MCF 10A (cell line): ENCODE results near the gene CRADD. TPM values are rescaled to one million over a fixed set of nuclear protein-coding genes. Genes with fewer than 3 reads are reported as not detected.

Source experiments
- BruUV-seq: library from RNA; stranded (reverse); fragments of 400-500 nt; replicated peaks from 2 replicates; lab custom pipeline; 2021; lab: Mats Ljungman, UMichigan
- CTCF ChIA-PET: fragments of 300-600 bp; sonication (Branson Sonifier 250); formaldehyde crosslinking; extraction: SDS; loops from one replicate; lab custom pipeline; 2021; ENCODE audit warnings: antibody characterized with exemption, inconsistent platforms; lab: Yijun Ruan, JAX
- POLR2A ChIA-PET: fragments of 300-600, 350-650 bp; sonication (Branson Sonifier 250); formaldehyde crosslinking; extraction: SDS; loops from one replicate; lab custom pipeline; 2020; ENCODE audit warnings: antibody characterized with exemption, inconsistent platforms; lab: Yijun Ruan, JAX
- DNase-seq: peaks from one replicate; pipeline ENCODE4 v3.0.0-alpha.2; 2018; ENCODE audit not compliant: unreplicated experiment
- H3K27ac Mint-ChIP-seq: one replicate; pipeline ENCODE4 v1.8.0; 2022; ENCODE audit warnings: mild to moderate bottlenecking, low read depth, mixed read lengths; ENCODE audit not compliant: unreplicated experiment
- H3K27me3 Mint-ChIP-seq: one replicate; pipeline ENCODE4 v1.8.0; 2022; ENCODE audit warnings: mixed read lengths; ENCODE audit not compliant: insufficient read depth, unreplicated experiment
- H3K36me3 Mint-ChIP-seq: one replicate; pipeline ENCODE4 v1.8.0; 2022; ENCODE audit warnings: mild to moderate bottlenecking, moderate library complexity, mixed read lengths; ENCODE audit not compliant: insufficient read depth, unreplicated experiment
- H3K4me1 Mint-ChIP-seq: one replicate; pipeline ENCODE4 v1.8.0; 2022; ENCODE audit warnings: mixed read lengths; ENCODE audit not compliant: insufficient read depth, unreplicated experiment
- H3K4me3 Mint-ChIP-seq: one replicate; pipeline ENCODE4 v1.8.0; 2022; ENCODE audit warnings: mild to moderate bottlenecking, moderate library complexity, mixed read lengths; ENCODE audit not compliant: unreplicated experiment
- H3K9me3 Mint-ChIP-seq: one replicate; pipeline ENCODE4 v1.8.0; 2022; ENCODE audit warnings: mixed read lengths; ENCODE audit not compliant: unreplicated experiment
- intact Hi-C: fragments of 100-400 bp; cut with micrococcal nuclease; formaldehyde crosslinking; loops from 2 replicates; pipeline ENCODE4 v1.14.1; 2022
- total RNA-seq: library from RNA; stranded (reverse); gene quantifications from 2 replicates; pipeline ENCODE4 v1.2.3, GENCODE V29; 2022
- TF ChIP-seq, protein P1 (sequence below): fragments of 200-600 bp; IDR thresholded peaks from one replicate; pipeline ENCODE4 v1.8.0; 2022; ENCODE audit warnings: antibody characterized with exemption, mild to moderate bottlenecking; ENCODE audit not compliant: unreplicated experiment

Gene CRADD
- total RNA-seq, 1 experiment from 2014 or later = 15.4 TPM

DNA sequence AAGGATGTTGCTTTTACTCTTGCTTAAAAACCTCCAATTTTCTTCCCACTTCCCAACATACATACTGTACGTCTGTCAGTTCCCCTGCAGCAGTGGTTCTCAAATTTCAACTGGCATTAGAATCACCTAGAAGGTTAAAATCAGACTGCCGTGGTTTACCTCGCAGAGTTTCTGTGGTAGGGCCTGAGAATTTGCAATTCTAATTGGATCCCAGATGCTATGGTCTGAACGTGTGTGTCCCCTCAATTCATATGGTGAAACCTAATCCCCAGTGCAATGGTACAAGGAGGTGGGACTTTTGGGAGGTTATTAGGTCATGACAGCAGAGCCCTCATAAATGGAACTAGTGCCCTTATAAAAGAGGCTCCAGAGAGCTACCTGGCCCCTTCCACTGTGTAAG, 226.9 kb downstream of the CRADD start:
- ChIA-PET CTCF (interaction anchor here (1.3 kb wide), 1 partner anchor 12 kb away, joined by 4 read pairs; no protein-coding TSS in a partner anchor), POLR2A (interaction anchor here (0.7 kb wide), 1 partner anchor 1311 kb away, joined by 3 read pairs; no protein-coding TSS in a partner anchor)
- BruUV-seq = no TSS peak
- Mint-ChIP-seq H3K36me3 (no peaks in the 10 kb centered on the region), H3K27ac (no peak overlapping the region), H3K4me3 (no peak overlapping the region), H3K9me3 (no peaks in the 10 kb centered on the region), H3K4me1 (peaks cover 15% of the 10 kb centered on the region), H3K27me3 (no peaks in the 10 kb centered on the region)
- TF ChIP-seq, protein P1, sequence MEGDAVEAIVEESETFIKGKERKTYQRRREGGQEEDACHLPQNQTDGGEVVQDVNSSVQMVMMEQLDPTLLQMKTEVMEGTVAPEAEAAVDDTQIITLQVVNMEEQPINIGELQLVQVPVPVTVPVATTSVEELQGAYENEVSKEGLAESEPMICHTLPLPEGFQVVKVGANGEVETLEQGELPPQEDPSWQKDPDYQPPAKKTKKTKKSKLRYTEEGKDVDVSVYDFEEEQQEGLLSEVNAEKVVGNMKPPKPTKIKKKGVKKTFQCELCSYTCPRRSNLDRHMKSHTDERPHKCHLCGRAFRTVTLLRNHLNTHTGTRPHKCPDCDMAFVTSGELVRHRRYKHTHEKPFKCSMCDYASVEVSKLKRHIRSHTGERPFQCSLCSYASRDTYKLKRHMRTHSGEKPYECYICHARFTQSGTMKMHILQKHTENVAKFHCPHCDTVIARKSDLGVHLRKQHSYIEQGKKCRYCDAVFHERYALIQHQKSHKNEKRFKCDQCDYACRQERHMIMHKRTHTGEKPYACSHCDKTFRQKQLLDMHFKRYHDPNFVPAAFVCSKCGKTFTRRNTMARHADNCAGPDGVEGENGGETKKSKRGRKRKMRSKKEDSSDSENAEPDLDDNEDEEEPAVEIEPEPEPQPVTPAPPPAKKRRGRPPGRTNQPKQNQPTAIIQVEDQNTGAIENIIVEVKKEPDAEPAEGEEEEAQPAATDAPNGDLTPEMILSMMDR = no peak
- intact Hi-C loops = no loop called here
- DNase-seq = no peak

DNA sequence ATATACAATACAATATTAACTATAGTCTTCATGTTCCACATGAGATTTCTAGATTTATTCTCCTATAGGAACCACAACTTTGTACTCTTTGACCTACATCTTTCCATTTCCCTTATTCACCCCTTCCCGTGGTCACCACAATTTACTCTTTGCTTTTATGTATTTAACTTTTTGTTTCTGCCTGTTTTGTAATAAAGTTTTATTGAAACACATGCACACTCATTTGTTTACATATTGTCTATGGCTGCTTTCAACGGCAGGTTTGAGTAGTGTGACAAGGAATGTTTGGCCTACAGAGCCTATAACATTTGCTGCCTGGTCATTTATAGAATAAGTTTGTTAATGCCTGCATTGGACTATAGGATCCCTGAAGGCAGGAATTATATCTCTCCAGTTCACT, 231.1 kb downstream of the CRADD start:
- H3K4me3 Mint-ChIP-seq = no peak overlapping the region
- ChIA-PET CTCF (interaction anchor here (0.6 kb wide), 1 partner anchor 13 kb away, joined by 5 read pairs; no protein-coding TSS in a partner anchor), POLR2A (interaction anchor here (0.7 kb wide), 1 partner anchor 27 kb away, joined by 3 read pairs; no protein-coding TSS in a partner anchor)
- H3K27me3 Mint-ChIP-seq = no peaks in the 10 kb centered on the region
- H3K4me1 Mint-ChIP-seq = peaks cover 17% of the 10 kb centered on the region
- no peaks in the 10 kb centered on the region for H3K36me3 Mint-ChIP-seq
- BruUV-seq = no TSS peak
- TF ChIP-seq, protein P1 = no peak
- H3K27ac Mint-ChIP-seq = peak overlapping the region; percentile 16
- no peaks in the 10 kb centered on the region for H3K9me3 Mint-ChIP-seq
- no peak for DNase-seq
- intact Hi-C loops = no loop called here

DNA sequence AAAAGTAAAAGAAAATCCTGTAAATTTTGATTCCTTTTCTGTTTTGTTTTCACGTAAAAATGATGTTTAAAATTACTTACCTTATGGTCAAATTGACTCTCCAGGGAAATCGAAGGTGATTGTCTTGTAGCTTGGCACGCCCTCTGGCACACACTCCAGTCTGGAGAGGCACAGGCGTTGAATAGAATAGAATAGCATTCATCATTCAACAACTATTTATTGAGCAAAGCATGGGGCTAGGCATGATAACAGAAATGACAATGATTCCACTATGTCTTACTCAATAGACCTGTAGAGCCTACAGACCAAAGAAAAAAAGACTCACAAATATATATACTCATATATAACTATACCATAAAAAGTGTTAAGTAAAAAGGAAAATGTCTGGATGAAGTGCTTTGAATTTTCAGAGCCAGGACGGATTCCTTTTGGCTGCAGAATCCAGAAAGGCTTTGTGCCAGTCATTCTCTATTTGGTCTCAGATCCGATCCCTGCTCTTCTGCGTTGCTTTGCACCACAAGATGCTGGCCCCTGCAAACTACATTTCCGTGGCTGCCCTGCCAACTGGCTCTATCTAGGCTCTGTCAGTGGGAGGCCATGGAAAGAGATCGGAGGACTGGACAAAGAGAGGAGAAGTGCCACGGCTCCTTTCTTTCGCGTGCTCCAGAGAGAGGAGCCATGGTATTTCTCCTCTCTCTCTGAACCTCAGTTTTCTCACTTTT, 231.8 kb downstream of the CRADD start:
- H3K4me1 Mint-ChIP-seq = peaks cover 11% of the 10 kb centered on the region
- H3K27me3 Mint-ChIP-seq = no peaks in the 10 kb centered on the region
- BruUV-seq = no TSS peak
- peak; percentile 59 for DNase-seq
- POLR2A ChIA-PET = interaction anchor here (0.7 kb wide), 1 partner anchor 28 kb away, joined by 3 read pairs; no protein-coding TSS in a partner anchor
- H3K27ac Mint-ChIP-seq = peak overlapping the region; percentile 16
- H3K4me3 Mint-ChIP-seq = no peak overlapping the region
- H3K9me3 Mint-ChIP-seq = no peaks in the 10 kb centered on the region
- CTCF ChIA-PET = interaction anchor here (0.6 kb wide), 1 partner anchor 14 kb away, joined by 5 read pairs; no protein-coding TSS in a partner anchor
- H3K36me3 Mint-ChIP-seq = no peaks in the 10 kb centered on the region
- intact Hi-C loops = no loop called here
- TF ChIP-seq, protein P1 = no peak

DNA sequence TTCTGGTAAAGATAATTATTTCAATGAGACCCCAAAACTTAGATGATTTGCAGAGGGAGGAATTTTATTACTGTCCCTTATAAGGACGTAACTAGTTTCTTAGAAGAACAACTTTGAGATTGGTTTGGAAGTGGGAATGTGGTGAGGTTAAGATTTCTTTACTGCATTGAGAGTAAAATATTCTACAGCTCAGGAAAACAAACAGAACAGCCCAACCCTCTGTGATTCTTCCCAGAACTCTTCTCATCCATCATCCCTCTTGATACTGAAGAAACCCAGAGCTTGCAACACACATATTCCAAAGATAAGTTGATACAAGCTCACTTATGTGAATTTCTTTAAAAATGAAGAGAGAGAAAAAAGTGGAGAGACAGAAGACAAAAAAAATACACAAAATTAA, 234.2 kb downstream of the CRADD start:
- intact Hi-C loops = no loop called here
- ChIA-PET CTCF (interaction anchor here (0.7 to 1.1 kb wide), 3 partner anchors 145 to 190 kb away, joined by 3 to 4 read pairs (median 4); no protein-coding TSS in a partner anchor), POLR2A (interaction anchor here (0.7 to 1.1 kb wide), 3 partner anchors 11 to 145 kb away, joined by 3 read pairs; no protein-coding TSS in a partner anchor)
- no TSS peak for BruUV-seq
- H3K4me3 Mint-ChIP-seq = no peak overlapping the region
- H3K9me3 Mint-ChIP-seq = no peaks in the 10 kb centered on the region
- H3K27ac Mint-ChIP-seq = no peak overlapping the region
- TF ChIP-seq, protein P1 = no peak
- H3K36me3 Mint-ChIP-seq = no peaks in the 10 kb centered on the region
- H3K4me1 Mint-ChIP-seq = peaks cover 11% of the 10 kb centered on the region
- H3K27me3 Mint-ChIP-seq = no peaks in the 10 kb centered on the region
- DNase-seq = no peak
